Endometrium (tissue), 2 donors: ENCODE data around the gene TNS3.

Experiments used
- FAIRE-seq: peaks from 2 replicates; lab custom pipeline; 2012; peaks lifted over from hg19 to GRCh38; lab: Jason Lieb, UNC
- donor health status: control.
- donor health status: control.

Gene TNS3

DNA sequence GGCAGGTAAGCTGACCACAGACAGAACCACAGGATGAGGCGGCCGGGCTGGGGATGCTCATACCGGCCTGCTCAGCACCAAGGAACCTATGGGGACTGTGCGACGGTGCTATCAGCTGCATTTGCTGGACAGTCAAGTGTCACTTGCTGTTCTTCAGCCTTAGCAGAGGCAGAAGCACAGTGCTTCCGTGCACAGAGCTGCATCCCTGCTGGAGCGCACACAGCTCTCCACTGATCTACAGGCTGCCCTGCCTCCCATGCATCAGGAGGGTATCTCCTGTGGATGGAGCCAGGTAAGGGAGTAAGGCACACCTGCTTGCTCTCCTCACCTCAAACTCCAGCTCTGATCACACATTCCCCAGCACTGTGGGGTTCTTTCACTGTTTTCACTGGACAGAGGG is 97.5 kb downstream of the TNS3 start:
- no peak for FAIRE-seq

DNA sequence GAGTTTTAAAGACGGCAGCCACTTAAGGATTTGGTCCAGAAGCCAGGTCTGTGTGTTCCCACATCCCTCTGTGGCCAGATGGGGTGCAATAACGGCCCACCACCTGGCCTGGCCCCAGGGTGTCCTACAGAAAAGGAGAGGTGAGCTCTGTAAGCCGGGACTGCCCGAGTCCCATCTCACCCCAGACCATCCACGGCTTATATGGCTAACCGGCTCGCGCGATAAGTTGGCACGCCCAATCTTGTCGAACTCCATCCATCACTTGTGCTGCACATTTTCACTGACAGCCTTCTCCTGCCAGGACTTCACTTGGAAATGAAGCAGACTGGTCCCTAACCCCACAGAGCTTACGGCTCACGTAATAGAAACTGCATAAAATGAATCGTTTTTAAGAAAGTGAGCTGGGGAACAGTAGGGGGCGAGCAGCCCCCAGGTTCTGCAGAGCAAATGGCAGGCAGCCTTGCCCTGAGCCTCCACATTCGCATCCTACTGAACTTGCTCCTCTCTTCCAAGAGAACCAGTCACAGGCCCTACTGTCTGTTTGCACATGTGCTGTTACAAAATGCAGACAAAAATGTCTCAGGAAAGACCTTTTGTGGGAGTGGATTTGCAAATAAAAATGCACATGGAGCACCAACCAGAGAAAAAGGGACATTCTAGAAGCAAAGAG is 98.2 kb downstream of the TNS3 start:
- no peak for FAIRE-seq

DNA sequence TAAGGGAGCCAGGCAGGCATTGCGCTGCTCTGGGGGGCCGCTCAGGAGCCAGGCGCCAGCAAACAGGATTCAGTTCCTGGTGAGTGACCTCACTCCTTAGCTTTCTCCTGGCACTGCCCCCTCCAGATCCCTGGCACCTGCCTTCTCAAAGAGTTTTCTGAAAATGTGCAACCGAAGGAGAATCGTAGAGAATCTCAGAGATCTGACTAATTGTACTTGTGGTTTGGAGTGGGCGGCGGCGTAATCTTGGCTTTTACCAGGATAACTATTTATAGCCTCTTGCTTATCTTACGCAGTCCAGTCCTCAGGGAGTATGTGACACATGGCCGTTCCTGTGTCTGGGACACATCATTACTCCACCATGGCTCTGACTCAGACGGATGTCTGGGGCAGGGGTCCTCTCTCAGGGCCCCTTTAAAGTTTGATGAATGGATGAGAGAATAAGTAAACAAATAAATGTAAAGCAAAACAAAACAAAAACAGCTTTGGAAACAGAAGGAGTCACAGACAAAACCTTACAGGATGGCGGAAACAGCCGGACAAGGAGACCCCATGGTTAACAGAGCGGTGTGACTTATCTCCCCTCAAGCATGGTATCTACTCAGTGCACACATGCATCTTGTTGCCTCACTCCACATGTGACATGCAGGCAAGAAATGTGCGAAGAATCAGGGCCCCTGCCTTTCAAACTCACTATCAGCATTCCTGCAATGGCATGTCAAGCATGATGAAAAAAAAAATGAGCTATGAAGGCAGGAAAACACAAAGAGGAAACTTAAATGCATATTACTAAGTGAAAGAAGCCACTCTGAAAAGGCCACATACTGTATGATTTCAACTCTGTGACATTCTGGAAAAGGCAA is 99.7 kb downstream of the TNS3 start:
- FAIRE-seq, result no peak

DNA sequence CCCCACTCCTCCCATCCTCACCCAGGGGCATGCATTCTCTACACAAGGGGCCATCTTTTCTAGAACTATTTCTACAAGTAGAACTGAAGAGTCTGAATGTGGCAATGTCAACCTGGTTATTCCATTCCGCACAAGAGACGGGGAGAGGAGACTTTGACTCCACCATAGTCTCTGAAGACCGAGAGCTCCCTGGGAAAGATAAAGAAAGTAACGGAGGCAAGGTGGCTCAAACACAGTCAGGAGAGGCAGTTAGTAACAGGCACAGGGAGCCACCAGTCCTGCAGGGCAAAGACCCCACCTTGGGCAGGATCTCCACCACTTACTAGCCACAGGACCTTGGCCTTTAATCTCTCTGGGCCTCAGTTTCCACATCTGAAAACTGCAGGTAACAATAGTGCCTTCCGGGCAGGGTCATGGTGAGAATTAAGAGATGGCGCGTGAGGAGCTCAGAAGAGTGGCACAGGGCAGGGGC is 100.3 kb downstream of the TNS3 start:
- FAIRE-seq, result no peak

DNA sequence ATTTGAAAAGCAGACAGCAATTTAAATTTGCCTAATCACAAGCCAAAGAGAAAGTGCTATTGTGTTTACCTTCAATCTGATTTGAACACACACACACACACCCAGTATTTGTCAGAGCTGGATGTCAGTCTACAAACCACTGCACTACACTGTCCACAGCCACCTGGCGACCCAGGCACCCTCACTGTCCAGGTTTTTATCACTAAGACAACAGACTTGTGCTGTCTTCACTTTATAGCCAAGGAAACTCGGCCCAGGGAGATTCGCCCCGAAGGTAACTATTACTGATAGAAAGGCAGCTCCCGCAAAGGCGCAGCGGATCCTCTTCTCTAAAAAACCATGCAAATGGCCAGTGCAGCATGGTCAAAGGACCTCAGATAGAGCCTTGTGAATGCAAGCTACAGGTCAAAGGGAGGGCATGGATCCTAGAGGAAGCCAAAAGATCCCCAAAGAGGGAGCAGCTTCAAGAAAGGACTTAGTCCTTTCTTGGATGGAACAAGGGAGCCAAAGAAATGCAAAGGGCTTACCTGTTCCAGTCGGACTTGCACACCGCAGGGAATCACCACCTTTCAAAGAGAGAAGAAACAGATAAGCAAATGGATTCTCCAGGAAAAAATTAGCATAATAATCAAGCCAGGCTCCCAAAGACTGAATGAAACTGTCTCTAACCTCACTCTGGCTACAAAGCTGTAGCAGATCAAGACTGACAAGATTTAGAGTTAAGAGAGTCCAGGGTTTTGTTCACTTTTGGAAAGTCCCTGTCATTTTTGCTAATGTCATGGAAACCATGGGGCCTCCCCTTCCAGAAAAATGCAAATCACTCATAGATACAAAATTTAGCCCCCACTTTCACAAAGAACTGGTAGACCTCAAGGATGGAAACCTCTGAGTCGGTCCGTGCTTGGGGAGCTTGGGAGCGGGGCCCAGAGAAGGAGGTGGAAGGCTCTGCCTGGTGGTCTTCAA is 101.1 kb downstream of the TNS3 start:
- FAIRE-seq, result no peak

DNA sequence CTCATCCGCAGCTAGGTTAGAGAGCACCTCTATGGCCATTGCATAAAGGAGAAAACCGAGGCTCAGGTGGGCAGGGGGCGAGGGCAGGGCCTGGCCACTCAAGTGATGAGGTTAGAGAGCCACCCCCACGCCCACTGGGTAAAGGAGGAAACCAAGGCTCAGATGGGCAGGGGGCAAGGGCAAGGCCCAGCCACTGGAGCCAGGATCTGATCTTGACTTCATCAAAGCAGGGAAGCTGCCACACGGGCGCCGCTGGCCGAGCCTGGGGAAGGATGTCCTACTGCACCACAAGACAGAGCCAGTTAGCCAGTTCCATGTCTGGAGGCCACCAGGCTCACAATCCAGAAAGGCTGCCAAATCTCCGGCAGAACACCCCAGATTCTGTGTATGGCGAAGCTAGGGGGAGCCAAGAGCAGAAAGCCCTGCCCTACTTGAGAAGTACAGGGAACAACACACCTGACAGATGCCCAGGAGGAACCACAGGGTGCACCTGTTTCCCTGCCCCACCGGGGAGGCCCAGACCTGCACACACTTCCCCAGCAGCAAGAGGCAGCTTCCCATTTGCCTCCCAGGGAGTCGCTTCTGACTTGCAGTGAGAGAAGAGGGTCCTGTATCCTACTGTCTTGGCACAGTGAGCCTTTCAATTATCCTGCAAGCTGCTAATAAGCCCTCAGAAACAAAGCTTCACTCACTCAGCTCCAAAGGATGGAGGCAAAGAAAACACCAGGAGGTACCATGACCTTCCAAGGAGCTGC is 101.9 kb downstream of the TNS3 start:
- no peak for FAIRE-seq

DNA sequence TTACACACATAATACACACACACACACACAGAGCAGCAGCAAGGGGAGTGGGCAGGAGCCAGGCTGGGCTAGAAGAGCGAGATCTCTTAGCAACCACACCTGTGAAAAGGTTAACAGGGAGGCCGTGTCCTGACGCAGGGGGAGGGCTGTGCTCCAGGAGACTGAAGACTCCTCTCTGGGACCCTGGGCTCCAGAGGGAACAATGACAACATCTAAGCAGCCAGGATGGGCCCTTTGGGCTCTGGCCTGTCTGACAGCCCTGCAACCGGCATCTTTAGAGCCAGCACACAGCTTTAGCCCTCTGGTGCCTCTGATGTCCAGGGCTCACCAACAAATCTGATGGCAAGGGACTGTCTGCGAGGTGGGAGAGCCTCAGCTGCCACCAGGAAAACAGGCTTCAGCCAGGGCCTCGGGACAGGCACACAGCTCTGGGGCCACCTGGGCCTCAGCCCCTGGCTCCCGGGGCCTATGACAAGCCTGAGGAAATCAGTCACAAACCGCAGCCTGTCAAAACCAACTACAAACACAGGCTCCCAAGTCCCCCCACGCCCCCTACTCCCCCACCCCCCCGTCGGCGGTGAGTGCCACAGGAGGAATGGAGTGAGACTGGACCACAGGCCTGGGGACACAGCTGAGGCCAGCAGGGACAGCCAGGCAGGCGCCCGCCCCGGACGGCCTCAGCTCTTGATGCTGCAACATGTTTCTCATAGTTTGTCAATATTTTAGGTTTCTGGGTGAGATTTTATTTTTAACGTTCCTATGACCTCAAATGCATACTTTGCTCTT is 102.8 kb downstream of the TNS3 start:
- FAIRE-seq, result no peak

DNA sequence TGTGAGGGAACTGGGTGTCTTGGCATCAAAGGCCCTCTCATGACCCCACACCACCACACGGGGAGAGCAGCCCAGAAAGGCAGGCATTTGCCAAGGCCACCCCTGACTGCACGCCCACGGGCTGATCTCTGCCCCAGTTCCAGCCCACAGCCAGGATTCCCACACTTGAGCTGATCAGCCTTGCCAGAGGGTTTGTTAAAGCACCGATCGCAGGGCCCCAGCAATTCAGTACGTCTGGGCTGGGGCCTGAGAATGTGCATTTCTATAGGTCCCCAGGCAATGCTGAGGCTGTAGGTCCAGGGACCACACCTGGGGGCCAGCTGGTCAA is 103.9 kb downstream of the TNS3 start:
- FAIRE-seq, result no peak

DNA sequence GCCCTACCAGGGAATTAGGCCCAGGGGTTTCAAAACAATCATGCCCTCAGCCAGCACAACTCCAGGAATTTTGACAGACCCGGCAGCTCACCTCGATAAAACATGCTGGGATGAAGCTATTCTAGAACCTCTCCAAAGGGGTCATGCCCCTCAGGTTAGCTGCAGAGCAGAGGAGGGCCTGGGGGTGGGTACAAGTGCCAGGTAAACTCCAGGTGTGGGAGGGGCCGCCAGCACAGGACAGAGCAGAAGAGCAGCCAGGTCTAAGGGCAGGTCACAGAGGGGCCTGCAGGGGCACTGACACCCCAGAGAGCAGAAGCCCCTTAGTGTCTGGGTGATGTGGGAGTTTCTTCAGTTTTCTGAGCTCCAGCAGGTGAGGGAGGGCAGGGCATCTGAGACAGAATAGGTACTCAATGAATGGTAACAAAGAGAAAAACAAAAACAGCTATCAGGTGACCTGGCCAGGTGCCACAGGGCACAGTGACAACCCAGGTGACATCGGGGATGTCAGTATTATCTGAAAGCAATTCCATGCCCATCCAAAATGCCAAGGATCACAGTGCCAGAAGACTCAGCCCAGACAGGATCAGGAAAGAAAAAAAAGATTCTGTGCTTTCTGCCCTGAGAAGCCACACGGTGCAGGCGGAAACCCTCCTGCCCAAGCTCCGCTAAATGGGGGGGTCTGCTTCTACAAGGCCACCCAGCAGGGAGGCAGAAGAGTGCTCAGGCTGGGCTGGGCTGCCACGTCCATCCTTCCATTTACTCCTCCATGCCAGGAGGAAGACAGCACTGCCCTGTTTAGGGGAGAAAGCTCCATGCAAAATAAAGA is 104.5 kb downstream of the TNS3 start:
- no peak for FAIRE-seq

DNA sequence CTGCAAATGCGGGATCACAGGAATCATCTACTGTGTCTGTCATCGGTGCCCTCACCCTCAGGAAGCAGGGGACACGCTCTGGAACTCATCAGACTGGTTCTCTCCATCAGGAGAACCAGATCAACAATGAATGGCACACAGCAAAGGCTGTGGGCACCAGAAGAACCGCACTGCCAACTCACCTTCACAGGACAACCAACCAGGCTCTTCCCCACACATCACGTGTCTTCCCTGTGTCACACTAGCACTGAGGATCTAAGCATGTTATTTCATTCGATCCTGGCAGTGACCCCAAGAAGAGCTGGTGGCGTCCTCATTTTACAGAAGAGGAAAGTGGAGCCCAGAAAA is 106.1 kb downstream of the TNS3 start:
- FAIRE-seq, result no peak

DNA sequence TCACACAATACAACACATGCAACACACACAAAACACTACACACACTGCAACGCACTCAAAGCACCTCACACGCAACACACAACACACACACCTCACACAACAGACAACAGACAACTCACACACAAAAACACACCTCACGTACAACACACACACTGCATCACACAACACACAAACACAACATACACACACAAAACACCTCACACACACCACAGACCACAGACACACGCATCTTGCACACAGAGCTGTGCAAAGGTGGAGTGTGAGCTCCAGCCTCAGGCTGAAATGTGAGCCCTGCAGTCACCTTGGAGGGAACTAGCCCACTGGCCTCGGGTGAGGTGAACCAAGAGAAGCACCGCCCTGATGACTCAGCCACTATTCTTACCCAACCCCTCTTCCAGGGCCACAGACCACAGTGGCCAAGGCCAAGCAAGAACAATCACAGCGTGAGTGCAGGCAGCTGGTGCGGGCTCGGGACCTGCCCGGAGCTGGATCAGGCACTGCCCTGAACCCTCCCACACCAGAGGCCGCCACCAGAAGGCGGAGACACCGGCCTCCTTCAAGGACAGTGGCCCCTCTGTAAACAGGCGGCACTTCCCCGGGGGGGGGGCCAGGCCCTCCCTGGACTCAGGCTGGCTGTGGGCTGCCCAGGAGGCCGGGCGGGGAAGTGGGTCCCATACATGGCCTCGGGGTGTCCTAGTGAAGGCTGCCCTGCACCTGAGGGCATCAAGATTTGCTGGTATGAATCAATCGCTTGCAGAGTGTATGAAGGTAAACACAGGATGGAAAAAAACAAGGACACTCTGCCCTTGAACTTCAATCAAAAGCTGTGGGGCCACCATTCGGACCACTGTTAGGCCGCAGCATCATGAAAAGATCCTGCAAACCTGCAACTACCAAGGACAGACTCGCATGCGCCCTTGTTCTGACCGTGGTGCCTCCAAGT is 106.7 kb downstream of the TNS3 start:
- no peak for FAIRE-seq

DNA sequence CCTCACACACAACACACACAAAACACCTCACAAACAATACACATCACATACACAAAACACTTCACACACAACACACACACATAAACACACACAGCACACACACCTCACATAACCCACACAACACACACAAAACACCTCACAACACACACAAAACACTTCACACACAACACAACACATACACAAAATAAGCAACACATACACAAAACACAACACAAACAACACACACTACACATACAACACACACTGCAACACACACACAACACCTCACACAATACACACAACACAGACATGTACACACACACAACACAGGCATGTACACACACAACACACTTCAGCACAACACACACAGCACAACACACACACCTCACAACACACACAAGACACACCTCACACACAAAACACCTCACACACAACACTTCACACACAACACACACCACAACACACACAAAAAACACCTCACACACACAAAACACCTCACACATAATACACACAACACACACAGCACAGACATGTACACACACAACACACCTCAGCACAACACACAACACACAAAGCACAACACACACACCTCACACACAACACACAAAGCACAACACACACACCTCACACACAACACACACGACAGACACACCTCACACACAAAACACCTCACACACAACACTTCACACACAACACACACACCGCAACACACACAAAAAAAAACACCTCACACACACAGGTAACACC is 107.5 kb downstream of the TNS3 start:
- no peak for FAIRE-seq

DNA sequence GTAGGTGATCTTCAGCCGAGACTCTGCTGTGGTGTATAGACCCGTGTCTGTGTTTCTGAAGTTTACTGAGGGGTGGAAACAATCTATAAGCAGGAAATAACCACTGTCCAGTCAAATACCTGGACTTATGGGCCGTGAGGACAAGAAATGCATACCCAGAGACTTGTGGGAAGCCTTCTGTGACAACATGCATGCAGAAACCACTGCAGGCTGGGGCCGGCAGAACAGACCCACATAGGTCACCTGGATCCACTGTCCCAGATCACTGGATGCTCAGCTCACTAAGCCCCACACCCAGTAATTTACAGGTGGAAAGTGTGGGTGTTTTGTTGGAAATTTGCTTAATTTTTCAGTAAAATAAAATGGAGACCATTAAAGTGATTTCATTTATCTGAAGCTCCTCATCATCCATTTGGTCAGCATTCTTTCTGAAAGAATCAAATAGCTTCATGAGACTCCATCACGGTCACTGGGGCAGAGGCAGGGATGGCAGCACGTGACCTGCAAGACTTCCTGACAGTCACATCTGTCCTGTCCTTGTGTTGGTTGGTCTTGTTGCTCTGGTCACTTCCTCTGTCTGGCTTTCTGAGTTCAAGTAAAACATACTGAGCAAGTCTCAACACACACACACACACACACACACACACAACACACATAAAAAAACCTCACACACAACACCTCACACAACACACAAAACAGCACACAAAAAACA is 108.3 kb downstream of the TNS3 start:
- no peak for FAIRE-seq

DNA sequence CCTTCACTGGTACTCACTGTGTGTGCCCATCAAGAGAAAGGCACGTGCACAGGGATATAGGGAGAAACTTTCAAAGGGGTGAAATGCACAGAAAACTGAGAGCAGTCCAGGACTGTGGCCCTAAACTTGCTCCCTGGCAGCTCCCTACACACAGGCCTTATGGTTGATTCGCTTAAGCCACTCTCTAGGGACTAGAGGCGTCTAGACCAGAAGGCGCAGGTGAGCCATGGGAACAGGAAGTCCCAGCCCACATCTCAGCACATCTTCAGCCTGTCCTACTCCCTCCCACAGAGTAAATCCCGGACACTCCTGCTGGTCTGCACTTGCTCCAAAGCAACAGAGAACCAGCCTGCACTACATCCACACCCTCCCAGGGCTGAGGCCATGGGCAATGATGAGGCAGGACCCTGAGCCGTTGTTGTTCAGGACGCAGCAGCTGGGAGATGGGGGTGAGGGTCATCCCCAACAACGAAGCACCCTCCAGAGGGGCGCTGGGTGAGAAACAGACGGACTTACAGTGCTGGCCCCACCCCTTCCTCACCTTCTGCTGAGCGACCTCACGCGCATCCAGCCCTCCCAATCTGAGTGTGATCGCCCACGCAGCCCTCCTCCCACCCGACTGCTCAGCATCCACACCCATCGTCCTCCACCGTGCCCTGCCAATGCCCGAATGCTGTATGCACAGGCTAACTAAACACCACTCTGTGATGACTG is 109.3 kb downstream of the TNS3 start:
- FAIRE-seq, result no peak

DNA sequence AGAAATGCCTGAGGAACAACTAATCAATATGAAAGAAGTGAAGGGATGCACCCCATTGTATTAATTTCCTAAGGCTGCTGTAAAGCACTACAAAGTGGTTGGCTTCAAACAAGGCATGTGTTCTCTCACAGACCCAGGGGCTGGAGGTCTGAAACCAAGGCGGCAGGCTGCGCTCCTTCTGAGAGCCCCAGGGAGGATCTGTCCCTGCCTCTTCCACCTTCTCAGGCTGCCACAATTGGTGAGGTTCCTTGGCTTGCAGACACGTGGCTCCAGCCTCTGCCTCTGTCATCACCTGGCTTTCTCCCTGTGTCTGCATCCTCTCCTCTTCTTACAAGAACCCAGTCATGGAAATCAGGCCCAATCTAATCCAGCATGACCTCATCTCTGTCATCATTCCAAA is 110.1 kb downstream of the TNS3 start:
- no peak for FAIRE-seq

DNA sequence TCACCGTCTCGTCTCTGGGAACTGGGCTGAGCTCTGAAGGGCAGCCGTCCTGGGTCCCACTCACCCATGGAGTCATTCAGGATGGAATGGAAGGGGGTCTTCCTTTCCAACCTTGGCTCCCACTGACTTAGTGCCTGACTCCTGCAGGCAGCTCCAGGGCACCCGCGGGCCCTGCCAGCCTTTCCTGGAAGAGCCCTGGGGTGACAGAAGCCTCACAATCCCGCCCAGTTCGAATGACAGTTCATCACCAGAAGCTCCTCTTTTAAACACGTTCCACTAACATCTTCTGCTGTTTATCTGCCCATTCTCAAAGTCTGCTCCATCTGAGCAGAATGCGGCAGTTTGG is 110.6 kb downstream of the TNS3 start:
- FAIRE-seq, result no peak
